ENCODE measurements around the gene TWIST2.

Gene TWIST2

GRCh38 chr2:238916176-238916874 is 68.4 kb downstream of the TWIST2 start:
- no peak overlapping the region for H3K4me2 ChIP-seq (ENCODE audit: low read depth, low read length, poor library complexity, severe bottlenecking)
- no peaks in the 10 kb centered on the region for H3K79me2 ChIP-seq (ENCODE audit: insufficient read depth, low read length)
- no peaks in the 10 kb centered on the region for H3F3A ChIP-seq (ENCODE audit: low read depth)
- no peaks in the 10 kb centered on the region for H3K9me2 ChIP-seq (replicated peaks; ENCODE audit: low read depth, low read length)
- H3K27me3 ChIP-seq (ENCODE audit: insufficient read depth, low read length, poor library complexity, severe bottlenecking), result no peaks in the 10 kb centered on the region
- peaks cover 4% of the 10 kb centered on the region; the same call in 1 of the 2 replicates for H3K9me3 ChIP-seq (ENCODE audit: insufficient read depth, low read depth, low read length)
- no peak overlapping the region for H3K4me3 ChIP-seq (ENCODE audit: low read length, poor library complexity, severe bottlenecking)
- H3K4me1 ChIP-seq (ENCODE audit: insufficient read depth, low read length, poor library complexity, severe bottlenecking), result no peaks in the 10 kb centered on the region
- H3K9ac ChIP-seq (ENCODE audit: low read depth, low read length, poor library complexity, severe bottlenecking), result no peak overlapping the region
- no peak for TF ChIP-seq EZH2phosphoT487 (IDR thresholded peaks at IDR 0.05; ENCODE audit: borderline replicate concordance)
- TF ChIP-seq CTCF (conservative IDR thresholded peaks at IDR 0.05; ENCODE audit: low read length), result no peak
- H3K36me3 ChIP-seq (ENCODE audit: insufficient read depth, low read length), result no peaks in the 10 kb centered on the region
- no peaks in the 10 kb centered on the region for H4K20me1 ChIP-seq (ENCODE audit: insufficient read depth, low read length, poor library complexity, severe bottlenecking)
- no peak overlapping the region for H2AFZ ChIP-seq (ENCODE audit: low read length)

GRCh38 chr2:238916875-238917590 is 69.1 kb downstream of the TWIST2 start:
- no peak overlapping the region for H2AFZ ChIP-seq (ENCODE audit: low read length)
- no peak overlapping the region for H3K4me3 ChIP-seq (ENCODE audit: low read length, poor library complexity, severe bottlenecking)
- no peaks in the 10 kb centered on the region for H3K27me3 ChIP-seq (ENCODE audit: insufficient read depth, low read length, poor library complexity, severe bottlenecking)
- no peaks in the 10 kb centered on the region for H3F3A ChIP-seq (ENCODE audit: low read depth)
- peaks cover 4% of the 10 kb centered on the region; the same call in 1 of the 2 replicates for H3K9me3 ChIP-seq (ENCODE audit: insufficient read depth, low read depth, low read length)
- TF ChIP-seq CTCF (conservative IDR thresholded peaks at IDR 0.05; ENCODE audit: low read length) (no peak), EZH2phosphoT487 (IDR thresholded peaks at IDR 0.05; ENCODE audit: borderline replicate concordance) (no peak)
- no peaks in the 10 kb centered on the region for H3K79me2 ChIP-seq (ENCODE audit: insufficient read depth, low read length)
- H3K36me3 ChIP-seq (ENCODE audit: insufficient read depth, low read length), result no peaks in the 10 kb centered on the region
- H3K4me1 ChIP-seq (ENCODE audit: insufficient read depth, low read length, poor library complexity, severe bottlenecking), result no peaks in the 10 kb centered on the region
- no peak overlapping the region for H3K9ac ChIP-seq (ENCODE audit: low read depth, low read length, poor library complexity, severe bottlenecking)
- H3K9me2 ChIP-seq (replicated peaks; ENCODE audit: low read depth, low read length), result no peaks in the 10 kb centered on the region
- H4K20me1 ChIP-seq (ENCODE audit: insufficient read depth, low read length, poor library complexity, severe bottlenecking), result no peaks in the 10 kb centered on the region
- no peak overlapping the region for H3K4me2 ChIP-seq (ENCODE audit: low read depth, low read length, poor library complexity, severe bottlenecking)

- Histone ChIP-seq H4K20me1 (ENCODE audit: insufficient read depth, low read length, poor library complexity, severe bottlenecking) (no peaks in the 10 kb centered on the region), H3K9ac (ENCODE audit: low read depth, low read length, poor library complexity, severe bottlenecking) (no peak overlapping the region), H3K9me3 (ENCODE audit: insufficient read depth, low read depth, low read length) (peaks cover 4% of the 10 kb centered on the region; the same call in 1 of the 2 replicates), H3K4me3 (ENCODE audit: low read length, poor library complexity, severe bottlenecking) (no peak overlapping the region), H3F3A (ENCODE audit: low read depth) (no peaks in the 10 kb centered on the region), H3K79me2 (ENCODE audit: insufficient read depth, low read length) (no peaks in the 10 kb centered on the region), H3K4me1 (ENCODE audit: insufficient read depth, low read length, poor library complexity, severe bottlenecking) (no peaks in the 10 kb centered on the region), H3K4me2 (ENCODE audit: low read depth, low read length, poor library complexity, severe bottlenecking) (no peak overlapping the region), H3K9me2 (replicated peaks; ENCODE audit: low read depth, low read length) (no peaks in the 10 kb centered on the region), H2AFZ (ENCODE audit: low read length) (no peak overlapping the region), H3K36me3 (ENCODE audit: insufficient read depth, low read length) (no peaks in the 10 kb centered on the region), H3K27me3 (ENCODE audit: insufficient read depth, low read length, poor library complexity, severe bottlenecking) (no peaks in the 10 kb centered on the region)
- TF ChIP-seq CTCF (conservative IDR thresholded peaks at IDR 0.05; ENCODE audit: low read length), result no peak
- TF ChIP-seq EZH2phosphoT487 (IDR thresholded peaks at IDR 0.05; ENCODE audit: borderline replicate concordance), result no peak
These were observed 71.4 kb downstream of the TWIST2 start for GRCh38 chr2:238919307-238919706.

Measured in Loucy (cell line).